Heart left ventricle (tissue), 13 donors: ENCODE measurements around the gene VPS54.

ENCODE experiments used
- POLR2A ChIP-seq, 2 donors: fragments of 450-650 bp; IDR thresholded peaks; one replicate each; pipeline ENCODE4 v1.6.1; 2017; ENCODE audit warnings: antibody characterized with exemption in 2 of 2, mild to moderate bottlenecking in 2 of 2, moderate library complexity in 2 of 2
- TF ChIP-seq, protein P1 (sequence below), 12 donors: fragments of 200-600 bp; sonication (generic) in 4 of 12; IDR thresholded peaks; one replicate each; pipeline versions ENCODE4 v1.5.0 to v1.8.0; 2018 to 2022; ENCODE audit warnings: antibody characterized with exemption in 12 of 12, mild to moderate bottlenecking in 5 of 12
- donor health status: ischemic (EF 13 %, LVEDD 7.1; RV severe dilation, severe dysfunction).
- donor health status: DM: no; HTN: yes; CAD: no.
- donor health status: DM: no; HTN: no; CAD: no.
- donor health status: ischemic (EF 25% LVEDD 6.9; RV normal size, moderate dysfunction).
- donor health status: ischemic (EF 25% LVEDD 5.7; RV mildly dilated, moderate dysfunction).
- donor health status: ischemic (EF 35%, LVEDD 5.7; RV mildly dilated, moderate dysfunction).
- donor health status: nonischemic (EF 11% LVEDD 7.7; RV severe dilation, severe dysfunction).
- donor health status: DM: yes; HTN: yes; CAD: no.
- donor health status: PGD.
- donor health status: ischemic (EF 29% LVEDD 5.4; RV normal size, mild dysfunction).
- donor health status: nonischemic (EF 23%, LVEDD 6.1; RV moderate dilation, normal function).

DNA sequence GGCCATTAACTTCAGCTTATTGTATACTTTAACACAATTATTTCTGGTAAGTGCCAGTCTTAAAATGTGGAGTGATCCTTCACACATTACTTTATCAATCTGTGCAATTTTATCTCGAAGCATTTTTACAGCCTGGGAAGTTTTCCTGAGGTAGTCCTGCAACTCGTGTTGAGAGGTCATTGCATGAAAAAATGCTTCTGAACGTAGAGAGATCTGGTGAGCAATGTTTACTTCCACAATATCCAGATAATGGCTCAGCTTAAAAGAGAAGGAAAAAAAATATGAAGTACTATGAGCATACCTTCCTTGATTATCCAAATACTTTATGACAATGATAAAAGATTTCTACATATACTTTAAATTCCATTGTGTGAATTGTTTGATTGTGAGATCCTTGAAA lies 57.0 kb downstream of the VPS54 start:
- TF ChIP-seq, protein P1, sequence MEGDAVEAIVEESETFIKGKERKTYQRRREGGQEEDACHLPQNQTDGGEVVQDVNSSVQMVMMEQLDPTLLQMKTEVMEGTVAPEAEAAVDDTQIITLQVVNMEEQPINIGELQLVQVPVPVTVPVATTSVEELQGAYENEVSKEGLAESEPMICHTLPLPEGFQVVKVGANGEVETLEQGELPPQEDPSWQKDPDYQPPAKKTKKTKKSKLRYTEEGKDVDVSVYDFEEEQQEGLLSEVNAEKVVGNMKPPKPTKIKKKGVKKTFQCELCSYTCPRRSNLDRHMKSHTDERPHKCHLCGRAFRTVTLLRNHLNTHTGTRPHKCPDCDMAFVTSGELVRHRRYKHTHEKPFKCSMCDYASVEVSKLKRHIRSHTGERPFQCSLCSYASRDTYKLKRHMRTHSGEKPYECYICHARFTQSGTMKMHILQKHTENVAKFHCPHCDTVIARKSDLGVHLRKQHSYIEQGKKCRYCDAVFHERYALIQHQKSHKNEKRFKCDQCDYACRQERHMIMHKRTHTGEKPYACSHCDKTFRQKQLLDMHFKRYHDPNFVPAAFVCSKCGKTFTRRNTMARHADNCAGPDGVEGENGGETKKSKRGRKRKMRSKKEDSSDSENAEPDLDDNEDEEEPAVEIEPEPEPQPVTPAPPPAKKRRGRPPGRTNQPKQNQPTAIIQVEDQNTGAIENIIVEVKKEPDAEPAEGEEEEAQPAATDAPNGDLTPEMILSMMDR (IDR thresholded peaks at IDR 0.05): no peak
- no peak for TF ChIP-seq POLR2A (IDR thresholded peaks at IDR 0.05)
